Testis (tissue), 2 donors: Measurements from ENCODE around the gene ZNF208.

Experiments
- CTCF ChIP-seq, 3 experiments: fragments of 450-650 bp in 2 of 3; fragments of 200-600 bp in 1 of 3; sonication (generic) in 1 of 3; IDR thresholded peaks; one replicate each; pipeline ENCODE4 v1.5.1; 2016 to 2019; ENCODE audit warnings: antibody characterized with exemption in 3 of 3, mild to moderate bottlenecking in 2 of 3, moderate library complexity in 1 of 3
- POLR2A ChIP-seq: fragments of 450-650 bp; IDR thresholded peaks from one replicate; pipeline ENCODE4 v1.6.1; 2017; ENCODE audit warnings: antibody characterized with exemption, mild to moderate bottlenecking, moderate library complexity

GRCh38 chr19:21934131-21934530, 76.6 kb downstream of the ZNF208 start:
- TF ChIP-seq CTCF (IDR thresholded peaks at IDR 0.05) (no peak), POLR2A (no peak)
